ENCODE results near the gene SCO2.
A peak's percentile ranks its signal among the peaks of the same experiment; 100 is the strongest.
"Not testable (repeated sequence)": the region's sequence is repeated elsewhere in the genome, so short reads cannot be mapped to it uniquely, and the experiment has no call there.

The SCO2 gene

DNA sequence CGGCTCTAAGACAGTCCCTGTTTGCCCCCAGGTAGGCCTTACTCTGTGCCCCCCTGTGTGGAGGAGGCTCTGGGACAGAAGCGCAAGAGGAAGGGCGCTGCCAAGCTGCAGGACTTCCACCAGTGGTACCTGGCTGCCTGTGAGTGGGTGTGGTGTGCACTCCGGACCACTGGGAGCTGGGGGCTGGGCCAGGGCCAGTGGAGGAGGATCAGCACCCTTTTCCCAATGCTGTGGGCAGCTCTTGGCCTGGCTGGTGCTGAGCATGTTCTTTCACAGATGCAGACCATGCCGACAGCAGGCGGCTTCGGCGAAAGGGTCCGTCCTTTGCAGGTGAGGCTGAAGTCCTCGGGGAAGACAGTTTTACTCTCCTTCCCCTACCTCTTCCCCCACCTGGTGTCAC is 3.7 kb downstream of the SCO2 start:
- POLR2A ChIA-PET: interaction anchor here (5.3 kb wide), 1 partner anchor 13 kb away, joined by 189 read pairs; the partner anchor contains the start of genes LMF2 and NCAPH2
- no peaks in the 10 kb centered on the region for H3K9me3 ChIP-seq (ENCODE audit: control insufficient read depth, insufficient read depth, low read depth, low read length)
- TF ChIP-seq, protein P1, sequence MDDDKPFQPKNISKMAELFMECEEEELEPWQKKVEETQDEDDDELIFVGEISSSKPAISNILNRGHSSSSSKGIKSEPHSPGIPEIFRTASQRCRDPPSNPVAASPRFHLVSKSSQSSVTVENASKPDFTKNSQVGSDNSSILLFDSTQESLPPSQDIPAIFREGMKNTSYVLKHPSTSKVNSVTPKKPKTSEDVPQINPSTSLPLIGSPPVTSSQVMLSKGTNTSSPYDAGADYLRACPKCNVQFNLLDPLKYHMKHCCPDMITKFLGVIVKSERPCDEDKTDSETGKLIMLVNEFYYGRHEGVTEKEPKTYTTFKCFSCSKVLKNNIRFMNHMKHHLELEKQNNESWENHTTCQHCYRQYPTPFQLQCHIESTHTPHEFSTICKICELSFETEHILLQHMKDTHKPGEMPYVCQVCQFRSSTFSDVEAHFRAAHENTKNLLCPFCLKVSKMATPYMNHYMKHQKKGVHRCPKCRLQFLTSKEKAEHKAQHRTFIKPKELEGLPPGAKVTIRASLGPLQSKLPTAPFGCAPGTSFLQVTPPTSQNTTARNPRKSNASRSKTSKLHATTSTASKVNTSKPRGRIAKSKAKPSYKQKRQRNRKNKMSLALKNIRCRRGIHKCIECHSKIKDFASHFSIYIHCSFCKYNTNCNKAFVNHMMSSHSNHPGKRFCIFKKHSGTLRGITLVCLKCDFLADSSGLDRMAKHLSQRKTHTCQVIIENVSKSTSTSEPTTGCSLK (tag by site-specific recombination; IDR thresholded peaks at IDR 0.05): no peak
- TF ChIP-seq ZFHX2 (tag by site-specific recombination; conservative IDR thresholded peaks at IDR 0.05) (peak; percentile 10; the same call in 1 of the 2 replicates), ZNF660 (tag by site-specific recombination; IDR thresholded peaks at IDR 0.05) (no peak), ZNF600 (tag by site-specific recombination; IDR thresholded peaks at IDR 0.05) (no peak), ZNF830 (tag by site-specific recombination; IDR thresholded peaks at IDR 0.05; ENCODE audit: low read depth) (no peak), ZNF785 (tag by site-specific recombination; IDR thresholded peaks at IDR 0.05) (no peak)
- TF ChIP-seq, protein P2, sequence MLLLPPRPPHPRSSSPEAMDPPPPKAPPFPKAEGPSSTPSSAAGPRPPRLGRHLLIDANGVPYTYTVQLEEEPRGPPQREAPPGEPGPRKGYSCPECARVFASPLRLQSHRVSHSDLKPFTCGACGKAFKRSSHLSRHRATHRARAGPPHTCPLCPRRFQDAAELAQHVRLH (tag by site-specific recombination; IDR thresholded peaks at IDR 0.05): no peak
- H3K4me1 ChIP-seq (ENCODE audit: control insufficient read depth, insufficient read depth, low read length): no peaks in the 10 kb centered on the region; the same call in 1 of the 2 replicates
- H3K36me3 ChIP-seq (ENCODE audit: control insufficient read depth in 2 of 2, insufficient read depth in 1 of 2, low read length in 2 of 2): peaks cover 0 to 73% of the 10 kb centered on the region in 2 experiments; a peak in 2 of 3 replicates
- no peak overlapping the region for H3K4me3 ChIP-seq (ENCODE audit: low read depth, low read length)
- H3K27ac ChIP-seq (ENCODE audit: extremely low read depth, low read depth, low read length): no peak overlapping the region; the same call in 1 of the 2 replicates
- CTCF ChIA-PET: no interaction called here

DNA sequence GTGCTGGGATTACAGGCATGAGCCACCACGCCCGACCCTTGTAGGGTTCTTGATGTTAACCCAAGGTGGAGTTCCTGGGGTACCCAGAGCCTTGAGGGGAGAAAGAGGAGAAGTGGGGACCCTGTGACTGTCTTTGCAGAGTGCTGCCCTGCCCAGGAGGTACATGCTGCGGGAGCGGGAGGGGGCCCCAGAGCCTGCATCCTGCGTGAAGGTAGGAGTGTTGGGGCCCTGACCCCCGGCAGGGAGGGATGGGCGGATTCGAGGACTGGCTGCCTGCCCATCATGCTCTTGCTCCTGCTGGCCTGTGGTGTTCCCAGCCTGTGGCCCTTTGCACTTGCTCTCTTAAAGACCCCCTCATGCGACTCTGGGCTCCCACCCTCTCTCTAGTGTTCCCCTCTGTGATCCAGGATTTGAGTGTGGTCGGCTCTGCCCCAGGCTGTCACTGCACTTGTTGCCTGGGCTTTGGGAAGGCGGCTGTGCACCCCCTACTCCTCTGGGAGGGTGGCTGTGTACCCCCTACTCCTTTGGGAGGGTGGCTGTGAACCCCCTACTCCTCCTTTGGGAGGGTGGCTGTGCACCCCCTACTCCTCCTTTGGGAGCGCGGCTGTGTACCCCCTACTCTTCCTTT is 4.5 kb downstream of the SCO2 start:
- ChIA-PET POLR2A (interaction anchor here (5.3 kb wide), 1 partner anchor 12 kb away, joined by 189 read pairs; the partner anchor contains the start of genes LMF2 and NCAPH2), CTCF (no interaction called here)
- H3K36me3 ChIP-seq (ENCODE audit: control insufficient read depth in 2 of 2, insufficient read depth in 1 of 2, low read length in 2 of 2): peaks cover 0 to 80% of the 10 kb centered on the region in 2 experiments; a peak in 2 of 3 replicates
- H3K4me1 ChIP-seq (ENCODE audit: control insufficient read depth, insufficient read depth, low read length): no peaks in the 10 kb centered on the region
- no peaks in the 10 kb centered on the region for H3K9me3 ChIP-seq (ENCODE audit: control insufficient read depth, insufficient read depth, low read depth, low read length)
- H3K4me3 ChIP-seq (ENCODE audit: low read depth, low read length): no peak overlapping the region
- H3K27ac ChIP-seq (ENCODE audit: extremely low read depth, low read depth, low read length): no peak overlapping the region
- TF ChIP-seq GLIS1 (tag by site-specific recombination; IDR thresholded peaks at IDR 0.05) (peak; percentile 40; the same call in 1 of the 2 replicates), BCL11A (tag by site-specific recombination; IDR thresholded peaks at IDR 0.05; ENCODE audit: low read depth) (no peak), ZNF626 (tag by site-specific recombination; IDR thresholded peaks at IDR 0.05) (no peak)

DNA sequence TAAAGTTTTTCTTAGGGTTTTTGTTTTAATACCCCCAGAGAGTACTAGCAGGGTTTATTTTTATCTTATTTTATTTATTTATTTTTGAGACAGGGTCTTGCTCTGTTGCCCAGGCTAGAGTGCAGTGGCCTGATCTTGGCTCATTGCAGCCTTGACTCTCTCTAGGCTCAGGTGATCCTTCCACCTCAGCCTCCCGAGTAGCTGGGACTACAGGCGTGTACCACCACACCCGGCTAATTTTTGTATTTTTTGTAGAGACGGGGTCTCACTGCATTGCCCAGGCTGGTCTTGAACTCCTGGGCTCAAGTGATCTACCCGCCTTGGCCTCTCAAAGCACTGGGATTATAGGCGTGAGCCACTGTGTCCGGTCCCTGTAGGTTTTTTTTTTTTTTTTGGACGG is 5.2 kb downstream of the SCO2 start:
- POLR2A ChIA-PET: not testable (repeated sequence)

DNA sequence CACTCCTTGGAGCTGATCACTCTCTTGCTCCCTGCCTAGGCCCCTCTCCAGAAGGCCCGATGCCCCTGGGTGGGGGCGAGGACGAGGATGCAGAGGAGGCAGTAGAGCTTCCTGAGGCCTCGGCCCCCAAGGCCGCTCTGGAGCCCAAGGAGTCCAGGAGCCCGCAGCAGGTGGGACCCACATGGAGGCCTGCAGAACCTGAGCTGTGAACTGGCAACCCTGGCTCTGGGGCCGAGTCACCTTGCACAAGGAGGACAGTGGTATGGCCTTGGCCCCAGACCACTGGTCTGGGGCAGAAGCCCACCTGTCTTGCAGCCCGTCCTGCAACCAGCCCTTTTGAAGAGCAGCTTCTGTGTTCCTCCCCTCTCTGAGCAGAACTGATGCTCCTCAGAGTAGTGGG is 6.2 kb downstream of the SCO2 start:
- Histone ChIP-seq H3K4me3 (ENCODE audit: low read depth, low read length) (no peak overlapping the region), H3K9me3 (ENCODE audit: control insufficient read depth, insufficient read depth, low read depth, low read length) (no peaks in the 10 kb centered on the region), H3K4me1 (ENCODE audit: control insufficient read depth, insufficient read depth, low read length) (no peaks in the 10 kb centered on the region), H3K27ac (ENCODE audit: extremely low read depth, low read depth, low read length) (no peak overlapping the region), H3K36me3 (ENCODE audit: control insufficient read depth in 2 of 2, insufficient read depth in 1 of 2, low read length in 2 of 2) (peaks cover 0 to 87% of the 10 kb centered on the region in 2 experiments; a peak in 2 of 3 replicates)
- POLR2A ChIA-PET: interaction anchor here (3.2 kb wide), 1 partner anchor 11 kb away, joined by 12 read pairs; the partner anchor contains the start of genes LMF2 and NCAPH2
- no peak for TF ChIP-seq ZNF664 (tag by site-specific recombination; IDR thresholded peaks at IDR 0.05)
- TF ChIP-seq, protein P3, sequence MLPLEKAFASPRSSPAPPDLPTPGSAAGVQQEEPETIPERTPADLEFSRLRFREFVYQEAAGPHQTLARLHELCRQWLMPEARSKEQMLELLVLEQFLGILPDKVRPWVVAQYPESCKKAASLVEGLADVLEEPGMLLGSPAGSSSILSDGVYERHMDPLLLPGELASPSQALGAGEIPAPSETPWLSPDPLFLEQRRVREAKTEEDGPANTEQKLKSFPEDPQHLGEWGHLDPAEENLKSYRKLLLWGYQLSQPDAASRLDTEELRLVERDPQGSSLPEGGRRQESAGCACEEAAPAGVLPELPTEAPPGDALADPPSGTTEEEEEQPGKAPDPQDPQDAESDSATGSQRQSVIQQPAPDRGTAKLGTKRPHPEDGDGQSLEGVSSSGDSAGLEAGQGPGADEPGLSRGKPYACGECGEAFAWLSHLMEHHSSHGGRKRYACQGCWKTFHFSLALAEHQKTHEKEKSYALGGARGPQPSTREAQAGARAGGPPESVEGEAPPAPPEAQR (tag by site-specific recombination; IDR thresholded peaks at IDR 0.05): no peak
- TF ChIP-seq SP2 (tag by site-specific recombination; IDR thresholded peaks at IDR 0.05): no peak
- no peak for TF ChIP-seq KLF16 (tag by site-specific recombination; IDR thresholded peaks at IDR 0.05)
- TF ChIP-seq, protein P4, sequence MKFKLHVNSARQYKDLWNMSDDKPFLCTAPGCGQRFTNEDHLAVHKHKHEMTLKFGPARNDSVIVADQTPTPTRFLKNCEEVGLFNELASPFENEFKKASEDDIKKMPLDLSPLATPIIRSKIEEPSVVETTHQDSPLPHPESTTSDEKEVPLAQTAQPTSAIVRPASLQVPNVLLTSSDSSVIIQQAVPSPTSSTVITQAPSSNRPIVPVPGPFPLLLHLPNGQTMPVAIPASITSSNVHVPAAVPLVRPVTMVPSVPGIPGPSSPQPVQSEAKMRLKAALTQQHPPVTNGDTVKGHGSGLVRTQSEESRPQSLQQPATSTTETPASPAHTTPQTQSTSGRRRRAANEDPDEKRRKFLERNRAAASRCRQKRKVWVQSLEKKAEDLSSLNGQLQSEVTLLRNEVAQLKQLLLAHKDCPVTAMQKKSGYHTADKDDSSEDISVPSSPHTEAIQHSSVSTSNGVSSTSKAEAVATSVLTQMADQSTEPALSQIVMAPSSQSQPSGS (tag by site-specific recombination; IDR thresholded peaks at IDR 0.05; ENCODE audit: low read depth): no peak
- no peak for TF ChIP-seq ZNF785 (tag by site-specific recombination; IDR thresholded peaks at IDR 0.05)
- TF ChIP-seq, protein P5, sequence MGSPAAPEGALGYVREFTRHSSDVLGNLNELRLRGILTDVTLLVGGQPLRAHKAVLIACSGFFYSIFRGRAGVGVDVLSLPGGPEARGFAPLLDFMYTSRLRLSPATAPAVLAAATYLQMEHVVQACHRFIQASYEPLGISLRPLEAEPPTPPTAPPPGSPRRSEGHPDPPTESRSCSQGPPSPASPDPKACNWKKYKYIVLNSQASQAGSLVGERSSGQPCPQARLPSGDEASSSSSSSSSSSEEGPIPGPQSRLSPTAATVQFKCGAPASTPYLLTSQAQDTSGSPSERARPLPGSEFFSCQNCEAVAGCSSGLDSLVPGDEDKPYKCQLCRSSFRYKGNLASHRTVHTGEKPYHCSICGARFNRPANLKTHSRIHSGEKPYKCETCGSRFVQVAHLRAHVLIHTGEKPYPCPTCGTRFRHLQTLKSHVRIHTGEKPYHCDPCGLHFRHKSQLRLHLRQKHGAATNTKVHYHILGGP (tag by site-specific recombination; IDR thresholded peaks at IDR 0.05): no peak
- CTCF ChIA-PET: interaction anchor here (1.4 kb wide), 1 partner anchor 44 kb away, joined by 3 read pairs; the partner anchor contains the start of gene SYCE3

More for the DNA sequence above, 5.2 kb downstream of the SCO2 start:
- TF ChIP-seq ZNF121 (tag by site-specific recombination; IDR thresholded peaks at IDR 0.05): peak; percentile 99
- H3K4me1 ChIP-seq (ENCODE audit: control insufficient read depth, insufficient read depth, low read length); CTCF ChIA-PET; H3K4me3 ChIP-seq (ENCODE audit: low read depth, low read length); H3K9me3 ChIP-seq (ENCODE audit: control insufficient read depth, insufficient read depth, low read depth, low read length); H3K27ac ChIP-seq (ENCODE audit: extremely low read depth, low read depth, low read length): not testable (repeated sequence)
- H3K36me3 ChIP-seq (ENCODE audit: control insufficient read depth in 2 of 2, insufficient read depth in 1 of 2, low read length in 2 of 2): peaks cover 0 to 83% of the 10 kb centered on the region in 2 experiments; a peak in 2 of 3 replicates
